ENCODE data around the gene TRRAP. TPM values are rescaled to one million over a fixed set of nuclear protein-coding genes. Genes with fewer than 3 reads are reported as not detected.

TRRAP gene
- polyA plus RNA-seq, 3 donors = 5.8 to 8.3 (median 8.3) TPM

DNA sequence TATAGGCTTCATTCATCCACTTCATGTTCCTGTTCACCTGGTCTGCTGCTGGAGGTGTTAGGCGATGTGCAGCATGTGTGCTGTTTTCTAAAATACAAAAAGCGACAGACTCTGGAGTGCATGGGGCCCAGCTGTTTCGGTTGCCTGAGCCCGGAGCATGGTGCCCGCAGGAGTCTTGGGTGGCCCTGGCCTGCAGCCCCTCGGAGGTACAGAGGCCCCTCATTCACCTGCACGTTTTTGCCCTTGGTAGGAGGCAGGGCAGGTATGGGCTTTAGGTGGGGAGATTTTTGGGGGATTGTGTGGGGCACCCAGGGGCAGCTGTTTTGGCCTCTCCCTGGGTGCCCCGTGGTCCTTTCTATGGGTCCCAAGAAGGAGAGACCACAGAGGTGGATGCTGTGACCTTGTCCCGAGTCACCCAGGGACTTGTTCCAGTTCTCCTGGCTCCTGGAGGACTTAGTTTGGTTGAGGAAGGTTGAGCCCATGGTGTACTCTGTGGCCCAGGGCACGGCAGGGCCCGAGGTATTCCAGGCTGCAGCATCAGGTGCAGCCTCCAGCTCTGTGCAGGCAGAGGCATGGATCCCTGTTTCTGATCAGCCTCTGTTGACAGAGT, 130.7 kb downstream of the TRRAP start:
- WGBS, 3 donors = 92 to 95% (median 93%) methylated on average over 11 of the region's 11 CpGs
- H3K27ac ChIP-seq (ENCODE audit: low read depth, low read length) = no peak overlapping the region

DNA sequence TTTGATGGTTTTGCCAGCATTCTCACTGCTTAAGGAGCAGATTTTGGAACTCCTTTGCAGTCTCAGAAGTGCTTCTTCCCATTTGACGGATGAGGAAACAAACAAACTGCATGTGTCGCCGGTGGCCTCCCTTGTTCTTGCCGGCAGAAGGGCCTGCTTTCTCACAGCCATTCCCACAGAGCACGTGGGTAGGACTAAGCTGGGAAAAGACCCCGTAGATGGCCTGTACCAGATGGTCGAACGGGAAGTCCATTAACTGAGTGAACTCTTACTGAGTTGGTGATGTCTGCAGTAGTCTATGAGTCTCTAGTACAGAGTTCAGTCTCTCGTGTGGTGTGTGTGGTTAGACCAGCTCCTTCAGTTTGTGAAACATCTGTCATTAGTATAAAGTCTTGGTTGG, 131.9 kb downstream of the TRRAP start:
- 90 to 91% (median 90%) methylated on average over 9 of the region's 9 CpGs for WGBS, 3 donors
- no peak overlapping the region for H3K27ac ChIP-seq (ENCODE audit: low read depth, low read length)

DNA sequence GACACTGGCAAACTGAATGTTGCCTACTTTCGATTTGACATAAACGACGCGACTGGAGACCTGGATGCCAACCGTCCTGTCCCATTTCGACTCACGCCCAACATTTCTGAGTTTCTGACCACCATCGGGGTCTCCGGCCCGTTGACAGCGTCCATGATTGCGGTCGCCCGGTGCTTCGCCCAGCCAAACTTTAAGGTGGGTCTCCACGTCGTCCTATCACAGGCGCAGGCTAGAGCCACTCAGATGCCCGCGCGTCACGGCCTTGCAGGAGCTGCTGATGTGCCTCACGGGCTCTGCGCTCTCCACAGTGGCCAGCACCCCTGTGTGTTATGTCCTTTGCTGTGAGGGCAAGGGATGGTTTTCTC, 133.0 kb downstream of the TRRAP start:
- 97 to 98% (median 98%) methylated on average over 24 of the region's 24 CpGs for WGBS, 3 donors
- H3K27ac ChIP-seq (ENCODE audit: low read depth, low read length) = no peak overlapping the region

DNA sequence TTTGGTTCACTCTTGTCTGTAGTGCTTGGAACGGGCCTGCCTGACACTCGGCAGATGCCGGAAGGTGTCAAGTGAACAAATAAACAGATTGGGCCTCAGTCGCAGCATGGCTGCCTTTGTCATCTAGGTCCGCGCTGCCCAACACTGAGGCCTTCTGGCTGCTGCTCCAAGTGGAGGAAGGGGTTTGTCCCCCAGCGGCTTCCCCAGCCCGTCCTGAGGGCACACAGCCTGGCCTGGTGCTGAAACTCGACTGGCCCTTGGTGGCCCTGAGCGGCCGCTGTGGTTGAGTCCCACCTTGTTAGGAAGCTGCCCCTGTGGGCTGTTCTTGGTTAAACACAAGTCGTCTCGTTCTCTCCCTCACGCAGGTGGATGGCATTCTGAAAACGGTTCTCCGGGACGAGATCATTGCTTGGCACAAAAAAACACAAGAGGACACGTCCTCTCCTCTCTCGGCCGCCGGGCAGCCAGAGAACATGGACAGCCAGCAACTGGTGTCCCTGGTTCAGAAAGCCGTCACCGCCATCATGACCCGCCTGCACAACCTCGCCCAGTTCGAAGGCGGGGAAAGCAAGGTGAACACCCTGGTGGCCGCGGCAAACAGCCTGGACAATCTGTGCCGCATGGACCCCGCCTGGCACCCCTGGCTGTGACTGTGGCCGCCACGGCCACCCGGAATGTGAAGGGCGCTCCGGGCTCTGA, 133.5 kb downstream of the TRRAP start:
- WGBS, 3 donors = 96 to 97% (median 97%) methylated on average over 33 to 36 of the region's 36 CpGs
- no peak overlapping the region for H3K27ac ChIP-seq (ENCODE audit: low read depth, low read length)

- WGBS, 3 donors = 95 to 98% (median 97%) methylated on average over 13 of the region's 13 CpGs
These were observed 134.4 kb downstream of the TRRAP start for GRCh38 chr7:99012722-99013121.

DNA sequence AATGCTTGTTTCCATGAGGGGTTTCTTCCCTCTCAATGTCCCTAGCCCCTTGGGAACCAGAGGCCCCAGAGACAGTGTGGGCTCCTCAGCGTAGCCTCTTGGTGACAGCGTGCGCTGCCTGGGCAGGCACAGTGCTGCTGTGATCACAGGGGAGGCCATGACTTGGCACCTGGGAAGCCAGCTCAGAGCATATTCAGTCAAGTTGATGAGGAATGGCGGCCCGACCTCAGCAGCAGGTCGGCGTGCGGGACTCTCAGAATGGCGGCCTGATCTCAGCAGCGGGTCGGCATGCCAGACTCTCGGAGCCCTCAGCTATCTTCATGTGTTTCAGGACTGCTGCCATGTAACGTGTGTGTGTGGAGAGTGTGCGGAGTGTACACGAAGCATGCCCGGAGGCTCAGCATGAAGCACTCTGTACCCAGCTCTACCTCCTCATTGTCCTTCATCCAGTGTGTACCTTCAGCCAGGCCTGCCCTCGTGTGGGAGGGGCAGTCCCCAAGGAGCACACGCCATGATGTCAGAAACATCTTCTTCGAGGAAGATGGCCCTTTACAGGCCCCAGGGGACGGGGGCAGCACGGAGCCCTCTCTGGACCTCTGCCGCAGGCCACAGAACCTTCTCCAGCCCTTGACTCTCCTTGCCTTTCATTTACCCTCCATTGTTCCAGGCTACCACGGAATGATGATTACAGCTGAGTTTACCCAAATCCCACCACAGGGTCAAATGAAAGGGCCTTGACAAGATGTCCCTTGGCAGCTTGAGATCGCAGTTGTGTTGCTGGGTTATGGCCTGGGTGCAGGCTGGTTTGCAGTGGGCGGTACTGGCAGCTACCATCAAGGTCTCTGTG, 135.2 kb downstream of the TRRAP start:
- no peak overlapping the region for H3K27ac ChIP-seq (ENCODE audit: low read depth, low read length)
- WGBS, 3 donors = 94 to 96% (median 95%) methylated on average over 25 of the region's 25 CpGs

More at GRCh38 chr7:99012722-99013121, 134.4 kb downstream of the TRRAP start:
- no peak overlapping the region for H3K27ac ChIP-seq (ENCODE audit: low read depth, low read length)

GRCh38 chr7:99014113-99014985, 136.0 kb downstream of the TRRAP start:
- WGBS, 3 donors = 95 to 97% (median 96%) methylated on average over 18 of the region's 18 CpGs
- H3K27ac ChIP-seq (ENCODE audit: low read depth, low read length) = no peak overlapping the region

DNA sequence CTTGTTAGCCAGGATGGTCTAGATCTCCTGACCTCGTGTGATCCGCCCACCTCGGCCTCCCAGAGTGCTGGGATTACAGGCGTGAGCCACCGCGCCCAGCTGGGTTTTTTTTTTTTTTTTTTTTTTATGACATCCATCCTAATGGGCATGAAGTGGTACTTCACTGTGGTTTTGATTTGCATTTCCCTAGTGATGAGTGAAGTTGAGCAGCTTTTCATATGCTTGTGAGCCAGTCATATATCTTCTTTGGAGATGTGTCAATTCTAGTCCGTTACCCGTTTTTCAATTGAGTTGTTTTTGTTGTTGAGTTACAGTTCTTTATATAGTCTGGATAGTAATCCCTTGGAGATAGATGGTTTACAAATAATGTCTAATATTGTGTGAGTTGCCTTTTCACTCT, 137.9 kb downstream of the TRRAP start:
- 97 to 99% (median 98%) methylated on average over 8 of the region's 8 CpGs for WGBS, 3 donors

DNA sequence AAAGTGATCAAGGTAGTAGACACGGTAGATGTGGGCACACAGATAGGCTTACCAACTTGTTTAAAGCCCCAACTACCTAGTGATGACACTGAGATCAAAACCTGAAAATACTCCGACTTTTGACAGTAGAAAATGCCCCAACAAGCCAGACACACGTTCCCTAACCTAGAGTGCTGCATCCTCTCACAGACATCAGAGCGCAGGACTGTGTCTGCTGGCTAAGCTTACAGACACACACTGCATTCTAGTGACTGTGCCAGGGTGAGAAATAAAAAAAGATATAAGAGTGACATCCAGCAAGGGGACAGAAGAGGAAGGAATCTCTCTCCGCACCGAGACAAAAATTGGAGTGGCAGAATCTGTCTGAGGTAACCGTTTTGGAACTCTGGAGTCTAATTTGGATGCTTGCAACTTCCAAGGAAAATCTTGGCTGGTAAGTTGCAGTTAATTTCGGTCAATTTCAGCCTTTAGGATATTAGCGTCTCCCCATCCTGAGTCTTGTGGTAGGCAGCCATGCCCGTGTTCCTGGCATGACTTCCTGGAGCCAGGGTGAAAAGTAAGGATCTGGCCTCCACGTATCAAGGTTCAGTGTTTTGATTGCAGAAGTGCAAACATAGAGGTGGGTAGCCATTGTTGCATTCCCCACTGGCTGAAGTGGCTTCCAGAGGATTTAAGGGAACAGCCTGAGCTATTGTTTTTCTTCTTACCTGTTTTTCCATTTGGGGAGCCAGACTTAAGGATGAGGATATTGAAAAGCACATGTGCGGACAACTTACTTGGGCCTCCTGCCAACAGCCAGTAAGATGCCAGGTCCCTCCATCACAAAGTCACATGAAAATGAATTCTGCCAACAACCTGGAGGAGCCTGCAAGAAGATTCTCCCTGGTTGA, 141.4 kb downstream of the TRRAP start:
- H3K27ac ChIP-seq (ENCODE audit: low read depth, low read length) = no peak overlapping the region
- WGBS, 3 donors = 90 to 96% (median 94%) methylated on average over 12 of the region's 12 CpGs

More for the DNA sequence above, 137.9 kb downstream of the TRRAP start:
- no peak overlapping the region for H3K27ac ChIP-seq (ENCODE audit: low read depth, low read length)

- H3K27ac ChIP-seq (ENCODE audit: low read depth, low read length) = no peak overlapping the region
- WGBS, 3 donors = 93 to 97% (median 93%) methylated on average over 3 of the region's 3 CpGs
These were observed 142.0 kb downstream of the TRRAP start for GRCh38 chr7:99020413-99020715.

DNA sequence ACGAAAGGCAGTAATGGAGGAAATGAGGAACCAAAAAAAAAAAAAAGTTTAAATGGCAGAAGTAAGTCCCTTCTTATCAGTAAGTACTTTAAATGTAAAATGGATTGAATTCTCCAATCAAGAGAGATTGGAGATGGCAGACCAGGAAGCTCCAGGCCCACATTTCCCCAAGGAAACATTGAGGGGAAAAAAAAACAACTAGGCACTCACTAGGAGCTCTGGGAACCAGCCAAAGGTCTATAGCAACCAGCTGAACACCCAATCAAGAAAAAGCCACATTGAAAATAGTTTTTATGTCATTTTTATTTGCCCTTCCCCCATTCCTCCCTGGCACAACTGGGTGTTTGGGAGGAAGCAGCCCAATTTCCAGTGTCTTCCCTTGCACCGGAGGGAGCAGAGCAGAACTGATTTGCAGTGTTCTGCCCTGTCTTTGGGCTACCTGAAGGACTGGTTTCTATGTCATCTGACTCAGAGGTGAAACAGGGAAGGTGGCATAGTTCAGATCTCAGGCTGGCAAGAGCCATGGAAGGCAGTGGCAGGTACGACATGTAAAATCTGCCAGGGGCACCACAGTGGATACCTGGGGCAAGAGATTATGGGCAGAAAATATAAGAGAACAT, 143.7 kb downstream of the TRRAP start:
- no peak overlapping the region for H3K27ac ChIP-seq (ENCODE audit: low read depth, low read length)

DNA sequence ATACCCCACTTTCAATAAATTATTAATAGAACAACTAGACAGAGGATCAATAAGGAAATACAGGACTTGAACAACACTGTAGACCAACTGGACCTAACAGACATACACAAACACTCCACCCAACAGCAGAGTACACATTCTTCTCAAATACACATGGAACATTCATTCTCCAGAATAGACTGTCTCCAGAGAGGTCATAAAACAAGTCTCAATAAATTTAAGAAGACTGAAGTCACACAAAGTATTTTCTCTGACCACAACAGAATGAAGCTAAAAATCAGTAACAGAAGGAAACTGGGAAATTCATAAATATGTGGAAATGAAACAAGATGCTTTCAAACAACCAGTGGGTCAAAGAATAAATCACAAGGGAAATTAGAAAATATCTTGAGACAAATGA, 145.7 kb downstream of the TRRAP start:
- H3K27ac ChIP-seq (ENCODE audit: low read depth, low read length) = no peak overlapping the region

More for the DNA sequence above, 143.7 kb downstream of the TRRAP start:
- 56 to 81% (median 65%) methylated on average over 3 of the region's 3 CpGs for WGBS, 3 donors

DNA sequence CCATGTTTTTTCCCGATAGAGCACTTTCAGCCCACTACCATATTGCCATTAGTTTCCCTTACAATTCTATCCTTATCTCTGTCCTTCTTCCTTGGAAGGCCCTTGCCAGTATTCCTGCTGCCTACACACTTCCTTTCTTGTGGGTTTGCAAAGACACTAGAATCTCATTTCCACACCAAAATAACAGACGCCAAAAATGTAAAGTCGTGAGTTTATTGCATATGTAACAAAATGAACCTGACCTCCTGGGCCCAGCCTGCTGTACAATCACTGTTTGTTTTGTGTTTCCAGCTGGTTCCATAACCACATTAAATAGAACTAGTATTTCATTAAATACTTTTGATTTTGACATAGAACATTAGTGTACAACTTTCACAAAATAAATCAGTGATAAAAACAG, 148.9 kb downstream of the TRRAP start:
- WGBS, 3 donors = 50 to 71% (median 51%) methylated on average over 3 of the region's 3 CpGs
- no peak overlapping the region for H3K27ac ChIP-seq (ENCODE audit: low read depth, low read length)

DNA sequence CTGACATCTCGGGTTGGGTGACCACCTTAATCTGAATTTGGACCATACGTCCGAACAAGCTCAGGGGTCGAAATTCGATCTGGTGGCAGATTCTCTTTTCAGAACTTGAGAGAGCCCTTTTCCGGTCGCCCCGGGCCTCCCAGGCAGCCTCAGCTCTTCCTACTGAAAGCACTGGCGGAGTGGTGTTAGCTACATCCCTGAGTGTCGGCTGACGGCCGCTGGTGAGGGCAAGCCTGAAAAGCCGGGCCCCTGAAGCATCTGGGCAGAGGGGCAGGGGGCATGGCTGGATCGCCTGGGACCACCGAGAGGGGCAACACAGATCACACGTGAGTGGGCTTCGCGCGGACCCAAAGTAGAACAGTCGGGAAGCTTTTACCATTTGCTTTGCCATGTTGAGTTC, 149.5 kb downstream of the TRRAP start:
- WGBS, 3 donors = 91 to 97% (median 94%) methylated on average over 20 of the region's 20 CpGs
- no peak overlapping the region for H3K27ac ChIP-seq (ENCODE audit: low read depth, low read length)

- 90 to 95% (median 92%) methylated on average over 27 of the region's 27 CpGs for WGBS, 3 donors
These were observed 150.1 kb downstream of the TRRAP start for GRCh38 chr7:99028261-99028973.

GRCh38 chr7:99029466-99030435, 151.4 kb downstream of the TRRAP start:
- 68 to 86% (median 77%) methylated on average over 9 of the region's 9 CpGs for WGBS, 3 donors
- H3K27ac ChIP-seq (ENCODE audit: low read depth, low read length) = no peak overlapping the region

More at GRCh38 chr7:99028261-99028973, 150.1 kb downstream of the TRRAP start:
- H3K27ac ChIP-seq (ENCODE audit: low read depth, low read length) = no peak overlapping the region
